IPS DF 19.7 (cell line): ENCODE measurements around the gene RAX2.
"Not testable (repeated sequence)": the region's sequence is repeated elsewhere in the genome, so short reads cannot be mapped to it uniquely, and the experiment has no call there.

ENCODE experiments used
- DNase-seq: peaks from one replicate; pipeline ENCODE4 v3.0.0-alpha.2; 2013; ENCODE audit warnings: low read depth, low spot score

RAX2 gene

DNA sequence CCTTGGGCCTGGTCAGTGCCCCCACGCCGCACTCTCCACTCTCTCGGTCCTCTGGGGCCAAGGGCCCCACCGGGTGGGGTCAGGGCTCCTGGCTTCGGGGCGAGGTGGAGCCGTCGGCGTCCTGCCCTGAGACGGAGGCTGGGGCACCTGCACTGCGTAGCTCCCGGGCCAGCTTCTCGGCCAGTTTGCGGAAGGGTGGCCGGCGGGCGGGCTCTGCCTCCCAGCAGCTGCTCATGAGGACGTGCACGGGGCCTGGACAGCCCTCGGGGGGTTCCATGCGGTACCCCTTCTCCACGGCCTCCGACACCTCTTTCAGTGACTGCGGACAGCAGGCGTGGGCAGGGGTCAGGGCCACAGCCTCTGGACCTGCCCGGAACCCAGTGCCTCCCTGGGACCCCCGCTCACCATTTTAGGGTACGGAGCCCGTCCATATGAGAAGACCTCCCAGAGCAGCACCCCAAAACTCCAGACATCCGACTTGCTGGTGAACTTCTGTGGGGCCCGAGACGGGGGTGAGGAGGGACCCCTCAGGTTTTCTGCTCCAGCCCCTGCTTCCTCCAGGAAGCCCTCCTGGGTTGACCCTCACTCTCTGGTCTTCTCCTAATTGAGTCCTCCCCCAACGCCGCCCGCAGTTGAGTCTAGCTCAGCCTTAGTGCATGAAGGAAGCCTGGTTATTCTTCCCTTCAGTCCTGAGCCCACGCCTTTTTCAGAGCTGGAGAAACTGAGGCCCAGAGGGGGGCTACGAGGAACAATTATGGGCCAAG, 6.3 kb upstream of the RAX2 start:
- DNase-seq = no peak

GRCh38 chr19:3776479-3777040, 4.5 kb upstream of the RAX2 start:
- DNase-seq = no peak

DNA sequence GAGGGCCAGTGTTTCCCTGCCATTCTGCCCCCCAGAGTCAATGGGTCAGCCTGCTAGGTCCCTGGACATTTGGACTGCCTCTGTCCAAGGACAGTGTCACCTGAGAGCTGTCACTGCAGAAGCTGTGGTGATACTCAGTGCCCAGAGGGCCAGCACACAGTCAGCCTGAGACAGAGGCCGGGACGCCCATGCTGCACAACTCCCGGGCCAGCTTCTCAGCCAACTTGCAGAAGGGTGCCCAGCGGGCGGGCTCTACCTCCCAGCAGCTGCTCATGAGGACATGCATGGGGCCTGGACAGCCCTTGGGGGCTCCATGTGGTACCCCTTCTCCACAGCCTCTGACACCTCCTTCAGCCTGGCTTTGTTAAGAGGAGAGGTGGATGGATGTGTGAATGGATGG, 3.8 kb upstream of the RAX2 start:
- no peak for DNase-seq

DNA sequence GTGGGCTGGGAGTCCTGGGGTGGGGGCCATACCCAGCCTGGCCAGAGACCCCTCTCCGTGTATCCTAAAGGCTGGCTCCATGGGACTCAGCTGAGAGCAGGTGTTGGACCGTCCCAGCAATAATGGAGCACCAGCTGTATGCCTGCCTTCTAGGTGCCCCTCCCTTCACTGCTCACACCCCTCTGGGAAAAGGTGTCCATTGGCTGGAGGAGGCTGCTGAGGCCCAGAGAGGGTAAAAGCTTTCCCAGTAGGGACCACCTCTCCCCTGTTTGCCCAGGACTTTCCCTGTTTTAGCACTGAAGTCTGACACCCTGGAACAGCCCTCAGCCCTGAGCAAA, 3.3 kb upstream of the RAX2 start:
- DNase-seq = no peak

DNA sequence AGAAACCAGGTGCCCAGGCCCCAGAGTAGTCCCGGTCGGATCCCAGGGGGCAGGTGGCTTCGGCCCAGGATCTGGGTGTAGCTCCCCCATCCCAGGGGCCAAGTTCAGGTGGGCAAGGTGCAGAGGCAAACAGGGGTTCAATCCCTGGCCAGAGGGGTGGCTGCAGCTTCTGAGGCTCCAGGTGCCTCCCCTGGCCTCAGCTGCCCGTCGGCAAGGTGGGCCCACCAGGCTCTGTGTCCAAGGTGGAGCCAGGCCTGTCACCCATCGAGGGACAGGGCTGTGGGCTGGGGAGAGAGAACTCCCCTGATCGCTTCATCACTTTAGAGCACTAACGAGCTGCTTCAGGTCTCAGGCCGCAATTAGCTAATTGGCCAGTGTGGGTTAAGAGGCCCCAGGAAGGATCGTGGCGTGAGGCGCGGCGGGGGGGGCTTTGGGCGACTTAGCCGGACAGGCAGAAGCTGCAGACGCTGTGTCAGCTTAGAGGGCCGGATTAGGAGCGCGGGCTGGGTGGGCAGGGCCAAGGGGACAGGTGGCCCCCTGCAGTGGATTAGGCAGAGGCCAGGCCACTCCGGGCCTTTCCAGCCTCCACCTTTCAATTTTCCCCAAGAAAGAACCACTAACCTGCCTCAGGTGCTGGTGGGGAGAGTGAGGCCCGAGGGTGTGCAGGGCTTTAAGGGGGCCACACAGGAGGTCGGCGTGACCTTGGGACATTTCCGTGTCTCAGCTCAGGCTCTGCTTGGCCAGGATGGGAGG, 2.8 kb upstream of the RAX2 start:
- DNase-seq = no peak

DNA sequence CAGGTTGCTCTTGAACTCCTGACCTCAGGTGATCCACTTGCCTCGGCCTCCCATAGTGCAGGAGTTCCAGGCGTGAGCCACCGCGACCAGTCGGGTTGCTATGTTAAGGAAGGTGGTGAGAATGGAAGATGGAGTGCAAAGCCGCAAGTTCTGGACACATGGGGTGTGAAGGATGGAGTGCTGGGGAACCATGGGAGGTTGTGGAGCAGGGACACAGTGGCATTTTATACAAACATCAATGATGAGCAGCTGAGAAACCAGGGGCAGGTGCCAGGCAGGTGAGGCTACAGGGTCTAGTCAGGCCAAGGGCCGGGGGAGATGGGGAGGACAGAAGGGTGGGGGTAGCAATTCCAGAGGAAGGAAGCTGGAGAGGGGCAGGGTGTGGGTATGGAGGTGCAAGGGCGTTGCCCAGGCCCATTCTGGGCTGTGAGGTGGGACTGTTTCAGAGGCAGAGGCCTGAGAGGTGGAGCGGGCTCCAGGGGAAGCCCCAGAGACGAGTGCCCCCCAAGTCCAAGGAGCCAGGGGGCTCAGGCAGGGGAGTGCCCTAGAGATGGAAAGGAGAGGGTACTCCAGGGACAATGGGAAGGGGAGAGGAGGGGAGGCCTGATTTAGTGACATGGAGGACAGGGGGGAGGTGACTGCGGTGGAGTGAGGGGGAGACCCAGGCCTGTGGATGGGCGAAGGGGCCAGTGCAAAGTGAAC, 1.9 kb upstream of the RAX2 start:
- DNase-seq = no peak

- DNase-seq = peak; percentile 25
Measured at GRCh38 chr19:3771000-3771905, 775 bp downstream of the RAX2 start.

- no peak for DNase-seq
Measured at GRCh38 chr19:3770136-3770999, 1.7 kb downstream of the RAX2 start.

GRCh38 chr19:3769494-3769893, 2.5 kb downstream of the RAX2 start:
- no peak for DNase-seq

GRCh38 chr19:3768748-3769099, 3.3 kb downstream of the RAX2 start:
- DNase-seq = no peak

- DNase-seq = no peak
Measured at GRCh38 chr19:3768015-3768747, 3.8 kb downstream of the RAX2 start.

DNA sequence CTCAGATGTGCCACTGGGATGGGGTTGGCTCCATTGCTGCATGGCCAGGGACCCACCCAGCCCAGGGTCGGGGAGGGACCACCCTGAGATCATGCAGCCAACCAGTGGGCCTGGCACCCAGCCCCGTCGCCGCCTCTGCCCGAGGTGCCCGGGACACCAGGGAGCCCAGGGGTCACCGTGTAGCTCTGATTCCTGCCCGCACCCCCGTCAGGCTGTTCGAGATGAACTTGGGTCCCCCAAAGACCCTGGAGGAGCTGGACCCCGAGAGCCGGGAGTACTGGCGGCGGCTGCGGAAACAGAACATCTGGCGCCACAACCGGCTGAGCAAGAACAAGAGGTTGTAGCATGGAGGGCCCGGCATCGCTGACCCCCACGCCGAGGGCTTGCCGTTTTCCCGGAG, 5.0 kb downstream of the RAX2 start:
- DNase-seq = no peak

- no peak for DNase-seq
Measured at GRCh38 chr19:3766520-3766919, 5.5 kb downstream of the RAX2 start.

- not testable (repeated sequence) for DNase-seq
Measured at GRCh38 chr19:3765757-3766156, 6.3 kb downstream of the RAX2 start.

DNA sequence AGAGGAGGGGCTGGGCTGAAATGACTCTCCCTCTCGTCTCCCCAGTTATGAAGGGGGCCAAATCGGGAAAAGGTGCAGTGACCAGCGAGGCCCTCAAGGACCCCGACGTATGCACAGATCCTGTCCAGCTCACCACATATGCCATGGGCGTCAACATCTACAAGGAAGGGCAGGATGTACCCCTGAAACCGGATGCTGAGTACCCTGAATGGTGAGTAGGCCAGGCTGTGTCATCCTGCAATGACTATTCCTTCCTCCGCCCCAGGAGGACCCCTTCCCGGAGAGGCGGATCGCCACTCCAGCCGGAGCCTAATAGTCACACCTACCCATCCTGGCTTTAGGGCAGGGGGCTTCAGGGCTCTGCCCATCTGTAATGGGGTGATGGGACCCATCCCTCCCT, 6.9 kb downstream of the RAX2 start:
- no peak for DNase-seq

- peak; percentile 92 for DNase-seq
Measured at GRCh38 chr19:3762501-3763459, 9.2 kb downstream of the RAX2 start, which contains the start of gene MRPL54. MRPL54 (plus strand) TSS chr19:3762682; CDS start chr19:3762701, 19 bp downstream.

DNA sequence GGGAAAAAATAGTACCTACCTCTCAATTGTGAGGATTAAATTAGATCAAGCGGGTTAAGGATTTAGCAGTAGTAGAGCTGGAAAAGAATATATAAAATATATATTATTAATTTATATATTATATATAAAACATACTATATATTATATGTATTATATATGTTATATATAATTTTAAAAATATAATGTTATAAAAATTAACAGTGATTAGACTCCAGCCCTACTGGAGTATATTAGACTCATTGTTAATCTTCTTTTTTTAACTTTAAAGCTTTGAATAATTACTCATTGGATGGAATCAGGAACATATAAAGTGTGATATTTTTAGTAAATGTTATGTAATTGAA, 9.9 kb downstream of the RAX2 start:
- no peak for DNase-seq

- DNase-seq = peak; percentile 42
Measured at GRCh38 chr19:3761382-3762129, 10.5 kb downstream of the RAX2 start, which contains the start of gene APBA3. APBA3 (minus strand) TSS chr19:3761692; CDS start chr19:3760264, 1,428 bp downstream.
